K562 (cell line): ENCODE results near the gene GNPTAB. TPM values are rescaled to one million over a fixed set of nuclear protein-coding genes. Genes with fewer than 3 reads are reported as not detected.
A peak's percentile ranks its signal among the peaks of the same experiment; 100 is the strongest.

ENCODE experiments used
- ATF1 ChIP-seq, 2 experiments: fragments of 450-650 bp in 1 of 2; IDR thresholded peaks; 2 replicates each; pipeline ENCODE4 v1.6.1; 2016; ENCODE audit warnings: missing compliant biosample characterization in 1 of 2, missing genetic modification characterization in 1 of 2
- ELF1 ChIP-seq: fragments of 200-800 bp; sonication (Bioruptor generic); IDR thresholded peaks from 2 replicates; pipeline ENCODE4 v1.6.1; 2016; ENCODE audit warnings: missing genetic modification characterization, missing compliant biosample characterization
- FOXA3 ChIP-seq, 2 experiments: fragments of 450-650 bp in 1 of 2; sonication (generic) in 1 of 2; formaldehyde crosslinking; IDR thresholded peaks in 1 of 2; conservative IDR thresholded peaks in 1 of 2; 2 replicates each; pipeline versions ENCODE4 v1.4.0 to v1.8.0; 2020 to 2022; ENCODE audit warnings: mild to moderate bottlenecking in 2 of 2, missing genetic modification reagents in 1 of 2
- FOXM1 ChIP-seq, 2 experiments: fragments of 450-650 bp in 1 of 2; sonication (generic) in 1 of 2; formaldehyde crosslinking in 1 of 2; IDR thresholded peaks; 2 replicates each; pipeline versions ENCODE4 v1.6.1 to v1.9.0; 2017 to 2022; ENCODE audit warnings: low read depth in 2 of 2, mild to moderate bottlenecking in 2 of 2, missing genetic modification reagents in 1 of 2, moderate library complexity in 1 of 2
- HBP1 ChIP-seq: fragments of 450-650 bp; formaldehyde crosslinking; IDR thresholded peaks from 2 replicates; pipeline ENCODE4 v1.4.0; 2022; ENCODE audit warnings: missing genetic modification characterization
- HOMEZ ChIP-seq: fragments of 250-450 bp; sonication (Bioruptor Pico); IDR thresholded peaks from 2 replicates; pipeline ENCODE4 v1.4.0; 2020; ENCODE audit warnings: mild to moderate bottlenecking, moderate library complexity
- KLF1 ChIP-seq: fragments of 450-650 bp; IDR thresholded peaks from 2 replicates; pipeline ENCODE4 v1.6.1; 2016; ENCODE audit warnings: missing genetic modification characterization, missing compliant biosample characterization
- MXD1 ChIP-seq: fragments of 250-450 bp; sonication (Bioruptor Pico); IDR thresholded peaks from 2 replicates; pipeline ENCODE4 v1.8.0; 2021; ENCODE audit warnings: borderline replicate concordance, mild to moderate bottlenecking, moderate library complexity; ENCODE audit not compliant: poor library complexity, severe bottlenecking
- PRDM10 ChIP-seq: fragments of 450-650 bp; IDR thresholded peaks from 2 replicates; pipeline ENCODE4 v1.6.1; 2018; ENCODE audit not compliant: partially characterized antibody
- SAFB2 ChIP-seq: fragments of 200-400 bp; formaldehyde crosslinking; IDR thresholded peaks from 2 replicates; pipeline ENCODE4 v1.6.1; 2018; ENCODE audit warnings: borderline replicate concordance, low read length, low read depth, moderate library complexity; ENCODE audit not compliant: severe bottlenecking
- SIX5 ChIP-seq, 2 experiments: IDR thresholded peaks; 2 replicates each; pipeline ENCODE4 v1.6.1; 2011; ENCODE audit warnings: low read length in 2 of 2, borderline replicate concordance in 1 of 2, low read depth in 1 of 2, mild to moderate bottlenecking in 1 of 2, moderate library complexity in 1 of 2; ENCODE audit not compliant: insufficient read depth in 1 of 2
- SRSF3 ChIP-seq: fragments of 200-400 bp; formaldehyde crosslinking; IDR thresholded peaks from 2 replicates; pipeline ENCODE4 v1.6.1; 2016; ENCODE audit warnings: mild to moderate bottlenecking, low read length, moderate library complexity; ENCODE audit not compliant: insufficient read depth
- STAG1 ChIP-seq: sonication (generic); formaldehyde crosslinking; IDR thresholded peaks from 2 replicates; pipeline ENCODE4 v1.5.0; 2020; ENCODE audit warnings: missing genetic modification reagents, borderline replicate concordance
- ZNF232 ChIP-seq: sonication (generic); formaldehyde crosslinking; IDR thresholded peaks from 2 replicates; pipeline ENCODE4 v1.8.0; 2022; ENCODE audit warnings: mild to moderate bottlenecking, missing genetic modification reagents
- ZNF644 ChIP-seq: fragments of 200-800 bp; sonication (Bioruptor generic); IDR thresholded peaks from 2 replicates; pipeline ENCODE4 v1.6.1; 2016; ENCODE audit warnings: low read depth, missing genetic modification characterization, missing compliant biosample characterization
- ZSCAN29 ChIP-seq: fragments of 450-650 bp; IDR thresholded peaks from 2 replicates; pipeline ENCODE4 v1.6.1; 2017
- polyA plus RNA-seq, 8 experiments: library from polyadenylated mRNA; depleted of rRNA in 4 of 8; stranded (reverse) in 5 of 8; unstranded in 3 of 8; fragments of >200 nt; fragmentation: Nextera tagmentation in 2 of 8; fragmentation: Illumina TruSeq in 1 of 8; extraction: Ambion mirVana in 2 of 8; extraction: Trizol in 1 of 8; gene quantifications; 2 replicates each; pipeline versions ENCODE4 v1.2.1 to v1.2.3, GENCODE V29; 2011 to 2014; ENCODE audit warnings: inconsistent platforms in 1 of 8, missing spikeins in 1 of 8
- total RNA-seq, 7 experiments: library from RNA; depleted of rRNA in 6 of 7; stranded (reverse); fragments of >200 nt in 6 of 7; fragmentation: Illumina TruSeq in 2 of 7; extraction: Trizol in 2 of 7; gene quantifications; 2 replicates each; pipeline versions ENCODE4 v1.2.1 to v1.2.3, GENCODE V29; 2011 to 2021; ENCODE audit warnings: low replicate concordance in 1 of 7

Gene GNPTAB
- total and polyA plus RNA-seq, 9 of the 15 experiments (the other 6 are each of a cell fraction or from before 2014, with no cell fraction given), result 5.9 to 23.2 (median 19.3) TPM

- TF ChIP-seq HBP1 (CRISPR knock-in tag) (no peak), KLF1 (tag) (peak; percentile 48; the same call in 1 of the 2 replicates), ELF1 (tag) (no peak), FOXA3 (CRISPR knock-in tag; conservative IDR thresholded peaks at IDR 0.05 in 1 of 2, IDR thresholded peaks at IDR 0.05 in 1 of 2) (no peak; a peak in 1 of 4 replicates), HOMEZ (no peak), ZSCAN29 (no peak), PRDM10 (peak; percentile 75), SRSF3 (no peak), MXD1 (no peak), ATF1 (CRISPR knock-in tag; IDR thresholded peaks at IDR 0.05) (no peak), ATF1 (tag; IDR thresholded peaks at IDR 0.05) (no peak), SAFB2 (no peak), ZNF644 (no peak), ZNF232 (no peak), SIX5 (IDR thresholded peaks at IDR 0.05; ENCODE audit: borderline replicate concordance in 1 of 2, insufficient read depth in 1 of 2, low read depth in 1 of 2, low read length in 2 of 2) (no peak), FOXM1 (IDR thresholded peaks at IDR 0.05; ENCODE audit: low read depth) (no peak), FOXM1 (CRISPR knock-in tag; IDR thresholded peaks at IDR 0.05; ENCODE audit: low read depth) (no peak; the same call in 1 of the 2 replicates), STAG1 (CRISPR knock-in tag) (no peak)
Observed at GRCh38 chr12:101697197-101697929, 133.4 kb downstream of the GNPTAB start, which contains the start of gene CHPT1 (continued).
